Panc1 (cell line): ENCODE data around the gene CDADC1. TPM values are rescaled to one million over a fixed set of nuclear protein-coding genes. Genes with fewer than 3 reads are reported as not detected.

Experiments
- ATAC-seq: fragments of 200-7000 bp; cut with Tn5 transposase; 2 replicates; pipeline ENCODE4 v1.9.1; 2020; ENCODE audit warnings: mild to moderate bottlenecking, moderate library complexity
- BruUV-seq: library from RNA; stranded (reverse); fragments of 400-500 nt; replicated peaks from 2 replicates; lab custom pipeline; 2021; lab: Mats Ljungman, UMichigan
- CTCF ChIA-PET: fragments of 300-600 bp; sonication (Branson Sonifier 250); formaldehyde crosslinking; loops from one replicate; lab custom pipeline; 2022; ENCODE audit warnings: antibody characterized with exemption; lab: Charles Lee
- POLR2A ChIA-PET: fragments of 300-600 bp; sonication (Branson Sonifier 250); formaldehyde crosslinking; loops from one replicate; lab custom pipeline; 2022; ENCODE audit warnings: antibody characterized with exemption; lab: Charles Lee
- DNase-seq: peaks from one replicate; pipeline ENCODE4 v3.0.0-alpha.2; 2010; ENCODE audit warnings: low read depth, low spot score
- H3K27ac ChIP-seq: 2 replicates; pipeline ENCODE4 v1.5.1; 2011; ENCODE audit warnings: mild to moderate bottlenecking, low read length, inconsistent platforms
- H3K27me3 ChIP-seq: fragments of 200-500 bp; sonication (Bioruptor generic); 2 replicates; pipeline ENCODE4 v1.6.0; 2014; ENCODE audit warnings: low read length, inconsistent platforms; ENCODE audit not compliant: control insufficient read depth, insufficient read depth
- H3K36me3 ChIP-seq: fragments of 200-500 bp; sonication (Bioruptor generic); 2 replicates; pipeline ENCODE4 v1.5.1; 2014; ENCODE audit warnings: inconsistent platforms, mild to moderate bottlenecking, low read length, moderate library complexity; ENCODE audit not compliant: control insufficient read depth, insufficient read depth
- H3K4me1 ChIP-seq: 2 replicates; pipeline ENCODE4 v1.5.1; 2011; ENCODE audit warnings: inconsistent platforms, mild to moderate bottlenecking, low read length, moderate library complexity; ENCODE audit not compliant: control insufficient read depth, insufficient read depth
- H3K4me3 ChIP-seq, 2 experiments: 2 replicates each; pipeline ENCODE4 v1.5.1; 2011 to 2012; ENCODE audit warnings: low read depth in 2 of 2, low read length in 2 of 2, mild to moderate bottlenecking in 2 of 2, inconsistent platforms in 1 of 2, moderate library complexity in 1 of 2
- H3K9me3 ChIP-seq: fragments of 200-500 bp; sonication (Bioruptor generic); 2 replicates; pipeline ENCODE4 v1.5.1; 2014; ENCODE audit warnings: low read depth, mild to moderate bottlenecking, inconsistent platforms, low read length, moderate library complexity; ENCODE audit not compliant: control insufficient read depth, insufficient read depth
- POLR2AphosphoS5 ChIP-seq: IDR thresholded peaks from 2 replicates; pipeline ENCODE4 v1.6.1; 2012; ENCODE audit warnings: mild to moderate bottlenecking, low read depth, low read length, moderate library complexity
- SIN3A ChIP-seq: IDR thresholded peaks from 2 replicates; pipeline ENCODE4 v1.6.1; 2012; ENCODE audit warnings: low read depth, mild to moderate bottlenecking, low read length, moderate library complexity, borderline replicate concordance; ENCODE audit not compliant: insufficient read depth
- TCF7L2 ChIP-seq: IDR thresholded peaks from 2 replicates; pipeline ENCODE4 v1.6.1; 2011; ENCODE audit warnings: mild to moderate bottlenecking, low read depth, low read length, inconsistent platforms
- in situ Hi-C: cut with HindIII; loops from 2 replicates; pipeline ENCODE4 v1.10.0; 2016; ENCODE audit warnings: low sequenced_read_pairs, low pct_unique_long_range_greater_than_20kb
- intact Hi-C: fragments of 100-400 bp; cut with micrococcal nuclease; formaldehyde crosslinking; loops from one replicate; pipeline ENCODE4 v1.10.0; 2022; ENCODE audit not compliant: unreplicated experiment
- total RNA-seq: library from RNA; stranded (reverse); gene quantifications from one replicate; pipeline ENCODE4 v1.2.1, GENCODE V29; 2021; ENCODE audit not compliant: unreplicated experiment
- TF ChIP-seq, protein P1 (sequence below): fragments of 450-650 bp; IDR thresholded peaks from 2 replicates; pipeline ENCODE4 v1.5.1; 2017; ENCODE audit warnings: mild to moderate bottlenecking
- TF ChIP-seq, protein P2 (sequence below), 2 experiments: IDR thresholded peaks; 2 replicates each; pipeline ENCODE4 v1.6.1; 2011 to 2012; ENCODE audit warnings: low read depth in 2 of 2, control low read depth in 1 of 2, low read length in 1 of 2, mild to moderate bottlenecking in 1 of 2, moderate library complexity in 1 of 2; ENCODE audit not compliant: insufficient read depth in 1 of 2

Gene CDADC1
- total RNA-seq, 1 experiment from 2014 or later: 11.8 TPM

DNA sequence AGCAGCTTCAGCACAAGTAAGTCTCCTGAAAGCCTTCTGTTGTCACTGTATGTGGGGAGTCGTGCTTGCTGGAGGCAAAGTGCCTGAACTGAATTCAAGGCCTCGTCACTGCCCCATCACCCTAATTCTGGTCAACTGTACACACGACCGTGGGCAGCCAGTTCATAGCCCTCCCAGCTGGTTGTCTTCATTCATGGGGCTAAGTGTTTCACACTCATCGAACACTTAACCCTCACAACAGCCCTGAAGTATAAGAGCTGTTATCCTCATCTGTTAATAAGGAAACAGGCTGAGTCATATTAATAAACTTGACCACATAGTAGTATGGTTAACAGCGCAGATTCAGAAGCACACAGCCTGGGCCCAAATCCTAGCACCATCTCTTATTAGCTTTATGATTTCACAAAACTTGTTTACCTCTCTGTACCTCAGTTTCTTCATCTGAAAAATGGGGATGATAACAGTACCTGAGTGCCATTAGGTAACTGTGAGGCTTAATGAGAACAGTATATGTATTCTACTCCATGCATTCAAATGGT is 66.7 kb downstream of the CDADC1 start:
- ChIA-PET CTCF (no interaction called here), POLR2A (interaction anchor here (0.6 kb wide), 1 partner anchor 179 kb away, joined by 3 read pairs; no protein-coding TSS in a partner anchor)
- in situ Hi-C loops (no loop called here), intact Hi-C loops (no loop called here)
- Histone ChIP-seq H3K36me3 (no peaks in the 10 kb centered on the region), H3K4me1 (peaks cover 7% of the 10 kb centered on the region), H3K9me3 (no peaks in the 10 kb centered on the region), H3K4me3 (no peak overlapping the region), H3K27me3 (no peaks in the 10 kb centered on the region), H3K27ac (no peak overlapping the region)
- TF ChIP-seq, protein P1, sequence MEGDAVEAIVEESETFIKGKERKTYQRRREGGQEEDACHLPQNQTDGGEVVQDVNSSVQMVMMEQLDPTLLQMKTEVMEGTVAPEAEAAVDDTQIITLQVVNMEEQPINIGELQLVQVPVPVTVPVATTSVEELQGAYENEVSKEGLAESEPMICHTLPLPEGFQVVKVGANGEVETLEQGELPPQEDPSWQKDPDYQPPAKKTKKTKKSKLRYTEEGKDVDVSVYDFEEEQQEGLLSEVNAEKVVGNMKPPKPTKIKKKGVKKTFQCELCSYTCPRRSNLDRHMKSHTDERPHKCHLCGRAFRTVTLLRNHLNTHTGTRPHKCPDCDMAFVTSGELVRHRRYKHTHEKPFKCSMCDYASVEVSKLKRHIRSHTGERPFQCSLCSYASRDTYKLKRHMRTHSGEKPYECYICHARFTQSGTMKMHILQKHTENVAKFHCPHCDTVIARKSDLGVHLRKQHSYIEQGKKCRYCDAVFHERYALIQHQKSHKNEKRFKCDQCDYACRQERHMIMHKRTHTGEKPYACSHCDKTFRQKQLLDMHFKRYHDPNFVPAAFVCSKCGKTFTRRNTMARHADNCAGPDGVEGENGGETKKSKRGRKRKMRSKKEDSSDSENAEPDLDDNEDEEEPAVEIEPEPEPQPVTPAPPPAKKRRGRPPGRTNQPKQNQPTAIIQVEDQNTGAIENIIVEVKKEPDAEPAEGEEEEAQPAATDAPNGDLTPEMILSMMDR: no peak
- TF ChIP-seq, protein P2, sequence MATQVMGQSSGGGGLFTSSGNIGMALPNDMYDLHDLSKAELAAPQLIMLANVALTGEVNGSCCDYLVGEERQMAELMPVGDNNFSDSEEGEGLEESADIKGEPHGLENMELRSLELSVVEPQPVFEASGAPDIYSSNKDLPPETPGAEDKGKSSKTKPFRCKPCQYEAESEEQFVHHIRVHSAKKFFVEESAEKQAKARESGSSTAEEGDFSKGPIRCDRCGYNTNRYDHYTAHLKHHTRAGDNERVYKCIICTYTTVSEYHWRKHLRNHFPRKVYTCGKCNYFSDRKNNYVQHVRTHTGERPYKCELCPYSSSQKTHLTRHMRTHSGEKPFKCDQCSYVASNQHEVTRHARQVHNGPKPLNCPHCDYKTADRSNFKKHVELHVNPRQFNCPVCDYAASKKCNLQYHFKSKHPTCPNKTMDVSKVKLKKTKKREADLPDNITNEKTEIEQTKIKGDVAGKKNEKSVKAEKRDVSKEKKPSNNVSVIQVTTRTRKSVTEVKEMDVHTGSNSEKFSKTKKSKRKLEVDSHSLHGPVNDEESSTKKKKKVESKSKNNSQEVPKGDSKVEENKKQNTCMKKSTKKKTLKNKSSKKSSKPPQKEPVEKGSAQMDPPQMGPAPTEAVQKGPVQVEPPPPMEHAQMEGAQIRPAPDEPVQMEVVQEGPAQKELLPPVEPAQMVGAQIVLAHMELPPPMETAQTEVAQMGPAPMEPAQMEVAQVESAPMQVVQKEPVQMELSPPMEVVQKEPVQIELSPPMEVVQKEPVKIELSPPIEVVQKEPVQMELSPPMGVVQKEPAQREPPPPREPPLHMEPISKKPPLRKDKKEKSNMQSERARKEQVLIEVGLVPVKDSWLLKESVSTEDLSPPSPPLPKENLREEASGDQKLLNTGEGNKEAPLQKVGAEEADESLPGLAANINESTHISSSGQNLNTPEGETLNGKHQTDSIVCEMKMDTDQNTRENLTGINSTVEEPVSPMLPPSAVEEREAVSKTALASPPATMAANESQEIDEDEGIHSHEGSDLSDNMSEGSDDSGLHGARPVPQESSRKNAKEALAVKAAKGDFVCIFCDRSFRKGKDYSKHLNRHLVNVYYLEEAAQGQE (IDR thresholded peaks at IDR 0.05; ENCODE audit: insufficient read depth in 1 of 2, low read depth in 2 of 2, low read length in 1 of 2): no peak
- no peak for TF ChIP-seq SIN3A
- no peak for TF ChIP-seq TCF7L2
- no peak for TF ChIP-seq POLR2AphosphoS5
- no peak for DNase-seq
- BruUV-seq: no TSS peak
- ATAC-seq: peak; percentile 56

DNA sequence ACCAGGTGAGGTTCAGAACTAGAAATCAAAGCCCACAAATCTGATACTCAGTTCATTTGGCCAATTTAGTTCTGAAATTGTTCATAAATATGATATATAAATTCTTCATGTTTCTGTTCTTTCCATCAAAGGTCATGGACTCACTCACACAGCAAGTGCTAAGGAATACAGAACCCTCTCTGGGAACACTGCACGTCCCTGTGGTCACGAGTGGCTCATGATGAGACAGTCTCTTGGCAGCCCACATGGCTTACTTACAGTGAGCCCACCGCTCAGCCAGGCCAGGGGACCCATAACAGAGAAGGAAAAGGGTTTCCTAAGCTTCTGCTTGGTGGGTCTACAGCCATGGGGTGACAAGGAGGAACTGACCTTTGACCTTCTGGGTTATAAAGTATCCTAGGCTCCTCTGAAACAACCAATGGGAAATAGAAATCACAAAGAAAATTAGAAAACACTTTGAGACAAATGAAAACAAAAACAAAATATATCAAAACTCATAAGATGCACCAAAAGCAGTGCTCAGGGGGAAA is 67.4 kb downstream of the CDADC1 start:
- in situ Hi-C loops (no loop called here), intact Hi-C loops (no loop called here)
- DNase-seq (no peak), ATAC-seq (no peak)
- ChIA-PET CTCF (no interaction called here), POLR2A (interaction anchor here (0.6 kb wide), 1 partner anchor 179 kb away, joined by 3 read pairs; no protein-coding TSS in a partner anchor)
- Histone ChIP-seq H3K4me3 (no peak overlapping the region), H3K27me3 (no peaks in the 10 kb centered on the region), H3K36me3 (no peaks in the 10 kb centered on the region), H3K9me3 (no peaks in the 10 kb centered on the region), H3K27ac (no peak overlapping the region), H3K4me1 (peaks cover 7% of the 10 kb centered on the region)
- TF ChIP-seq, protein P2 (IDR thresholded peaks at IDR 0.05; ENCODE audit: insufficient read depth in 1 of 2, low read depth in 2 of 2, low read length in 1 of 2): no peak
- TF ChIP-seq, protein P1: no peak
- no TSS peak for BruUV-seq
